ENCODE results near the gene GPR156.

DNA sequence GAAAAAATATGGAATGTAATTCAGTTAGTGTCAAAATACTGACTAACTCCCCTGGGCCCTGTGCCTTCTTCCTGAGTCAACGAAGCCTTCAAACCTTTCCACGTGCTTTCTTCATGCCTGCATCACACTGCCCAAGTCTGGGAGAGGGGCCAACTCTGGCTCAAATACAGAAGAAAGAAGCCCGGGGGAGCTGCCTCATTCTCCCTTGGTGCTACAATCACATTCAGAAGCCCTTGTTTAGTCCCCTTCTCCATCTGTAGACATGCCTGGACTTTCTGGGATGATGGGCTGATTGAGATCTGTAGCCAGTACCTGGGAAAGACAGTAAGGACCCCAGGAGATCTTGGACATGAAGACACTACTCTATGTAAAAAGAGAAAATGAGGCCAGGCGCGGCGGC is 113.0 kb downstream of the GPR156 start:
- TF ChIP-seq, protein P1, sequence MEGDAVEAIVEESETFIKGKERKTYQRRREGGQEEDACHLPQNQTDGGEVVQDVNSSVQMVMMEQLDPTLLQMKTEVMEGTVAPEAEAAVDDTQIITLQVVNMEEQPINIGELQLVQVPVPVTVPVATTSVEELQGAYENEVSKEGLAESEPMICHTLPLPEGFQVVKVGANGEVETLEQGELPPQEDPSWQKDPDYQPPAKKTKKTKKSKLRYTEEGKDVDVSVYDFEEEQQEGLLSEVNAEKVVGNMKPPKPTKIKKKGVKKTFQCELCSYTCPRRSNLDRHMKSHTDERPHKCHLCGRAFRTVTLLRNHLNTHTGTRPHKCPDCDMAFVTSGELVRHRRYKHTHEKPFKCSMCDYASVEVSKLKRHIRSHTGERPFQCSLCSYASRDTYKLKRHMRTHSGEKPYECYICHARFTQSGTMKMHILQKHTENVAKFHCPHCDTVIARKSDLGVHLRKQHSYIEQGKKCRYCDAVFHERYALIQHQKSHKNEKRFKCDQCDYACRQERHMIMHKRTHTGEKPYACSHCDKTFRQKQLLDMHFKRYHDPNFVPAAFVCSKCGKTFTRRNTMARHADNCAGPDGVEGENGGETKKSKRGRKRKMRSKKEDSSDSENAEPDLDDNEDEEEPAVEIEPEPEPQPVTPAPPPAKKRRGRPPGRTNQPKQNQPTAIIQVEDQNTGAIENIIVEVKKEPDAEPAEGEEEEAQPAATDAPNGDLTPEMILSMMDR (IDR thresholded peaks at IDR 0.05): no peak
- no peak for TF ChIP-seq POLR2A (IDR thresholded peaks at IDR 0.05)

Data from lower leg skin (tissue), 3 donors.